ENCODE measurements around the gene TMA7B.

The TMA7B gene

GRCh38 chr22:39984746-39985145 lies 24.5 kb downstream of the TMA7B start:
- no peak overlapping the region for H3K4me3 ChIP-seq (ENCODE audit: low read depth, low read length)
- TF ChIP-seq CTCF (IDR thresholded peaks at IDR 0.05; ENCODE audit: low read depth, low read length): no peak

DNA sequence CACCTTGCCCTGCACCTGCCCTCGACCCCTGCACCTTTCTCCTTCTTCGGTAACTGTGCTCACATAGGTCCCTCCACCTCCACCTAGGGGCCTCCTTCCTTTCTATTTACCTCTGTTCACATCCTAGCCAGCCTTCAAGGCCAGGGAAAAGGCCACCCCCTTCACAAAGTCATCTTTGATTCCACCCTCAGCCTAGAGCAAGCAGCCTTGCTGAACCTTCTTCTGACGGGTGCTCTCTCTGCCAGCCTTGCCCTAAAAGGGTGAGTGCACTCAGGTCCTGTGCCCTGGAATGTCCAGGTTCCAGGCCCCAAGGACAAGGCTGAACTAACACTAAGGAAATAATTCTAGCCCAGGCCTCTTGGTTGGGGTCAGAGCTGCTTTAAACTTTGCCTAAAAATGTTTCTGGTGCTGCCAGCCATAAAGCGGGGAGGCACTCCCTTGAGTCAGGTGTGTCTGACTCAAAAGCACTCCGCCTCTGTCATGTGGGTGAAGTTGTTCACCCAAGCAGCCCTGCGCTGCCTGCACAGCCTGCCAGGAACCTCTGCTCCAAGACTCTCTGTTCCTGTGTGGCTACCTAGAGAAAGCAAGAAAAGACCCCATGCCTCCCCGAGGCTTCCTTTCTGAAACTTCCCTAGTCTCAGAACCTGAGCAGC lies 25.3 kb downstream of the TMA7B start:
- H3K4me3 ChIP-seq (ENCODE audit: low read depth, low read length): no peak overlapping the region

DNA sequence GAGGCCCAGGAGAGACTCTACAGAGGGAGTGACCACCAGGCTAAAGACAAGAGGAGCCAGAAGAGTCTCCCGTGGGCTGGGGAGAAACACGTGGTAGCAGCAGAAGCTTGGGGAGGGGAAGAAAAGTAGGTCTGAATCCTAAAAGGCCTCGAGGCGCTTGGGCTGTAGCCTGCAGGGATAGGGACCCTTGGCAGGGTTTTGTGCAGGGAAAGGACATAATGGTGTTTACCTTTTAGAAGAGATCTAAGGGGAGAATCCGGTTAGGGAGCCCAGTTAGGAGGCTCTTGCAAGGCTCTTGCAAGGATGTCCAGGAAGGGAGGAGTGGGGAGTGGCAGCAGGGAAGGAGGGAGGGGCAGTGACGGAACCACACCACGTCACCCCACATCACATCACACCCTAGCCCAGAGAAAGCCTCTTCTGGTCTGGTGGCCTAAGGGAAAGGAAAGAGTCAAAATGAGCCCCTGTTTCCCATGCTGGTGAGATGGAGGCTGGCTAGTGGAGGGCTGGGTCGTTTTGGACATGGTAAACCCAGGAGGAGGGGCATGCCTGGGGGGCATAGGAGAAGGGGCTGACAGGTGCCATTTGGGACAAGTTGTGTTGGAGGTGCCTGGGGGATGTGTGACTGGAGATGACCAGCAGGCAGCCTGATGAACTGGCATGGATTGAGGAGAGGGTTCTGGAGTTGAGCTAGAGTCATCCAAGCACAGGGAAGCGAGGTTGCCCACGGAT lies 28.4 kb downstream of the TMA7B start:
- TF ChIP-seq CTCF (IDR thresholded peaks at IDR 0.05; ENCODE audit: low read depth, low read length): no peak
- no peak overlapping the region for H3K4me3 ChIP-seq (ENCODE audit: low read depth, low read length)

More for the DNA sequence above, 25.3 kb downstream of the TMA7B start:
- TF ChIP-seq CTCF (IDR thresholded peaks at IDR 0.05; ENCODE audit: low read depth, low read length): no peak

DNA sequence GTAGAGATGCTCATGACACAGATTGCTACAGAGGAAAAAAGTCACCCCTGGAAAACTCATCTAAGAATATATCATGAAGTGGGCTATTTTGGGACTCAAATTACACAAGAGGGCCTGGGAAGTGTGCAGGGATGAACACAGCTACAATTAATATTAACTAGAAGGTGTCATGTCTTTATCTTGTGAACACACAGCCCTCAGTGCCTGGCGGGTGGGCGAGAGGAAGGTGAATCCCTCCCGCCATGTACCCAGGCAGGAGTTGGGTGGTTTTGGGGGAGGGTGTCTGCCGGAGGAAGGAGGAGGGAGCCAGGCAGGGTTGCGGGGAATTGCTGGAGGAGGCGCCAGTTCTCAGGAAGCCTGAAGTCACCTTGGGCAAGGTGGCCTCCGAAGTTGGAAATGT lies 29.4 kb downstream of the TMA7B start:
- TF ChIP-seq CTCF (IDR thresholded peaks at IDR 0.05; ENCODE audit: low read depth, low read length): no peak
- no peak overlapping the region for H3K4me3 ChIP-seq (ENCODE audit: low read depth, low read length)

DNA sequence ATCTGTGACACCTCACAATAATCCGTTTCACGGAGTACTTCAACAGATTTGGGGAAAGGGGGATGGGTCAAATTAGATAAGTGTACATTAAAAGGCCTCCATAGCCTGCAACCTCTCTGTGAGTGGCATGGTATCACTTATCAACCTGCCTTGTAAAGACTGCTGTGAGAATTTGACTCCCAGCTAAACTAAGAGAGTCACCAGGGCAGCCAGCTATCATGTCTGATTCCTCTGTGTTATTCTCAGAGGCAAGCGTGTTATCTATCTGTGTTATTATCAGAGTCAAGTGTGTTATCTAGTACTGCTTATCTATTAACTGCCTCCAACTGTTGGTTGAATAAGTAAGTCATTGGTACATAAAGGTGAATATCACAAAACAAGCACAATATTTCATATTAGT lies 30.5 kb downstream of the TMA7B start:
- no peak overlapping the region for H3K4me3 ChIP-seq (ENCODE audit: low read depth, low read length)
- no peak for TF ChIP-seq CTCF (IDR thresholded peaks at IDR 0.05; ENCODE audit: low read depth, low read length)

- TF ChIP-seq CTCF (IDR thresholded peaks at IDR 0.05; ENCODE audit: low read depth, low read length): no peak
- H3K4me3 ChIP-seq (ENCODE audit: low read depth, low read length): no peak overlapping the region
Observed at GRCh38 chr22:39991159-39991860, 31.1 kb downstream of the TMA7B start.

Measured in WI38 (cell line).